Activated T-cell treated with anti-CD3 and anti-CD28 coated beads, Interleukin-2, amount 50 U/mL, for 4 hours (primary cell): ENCODE data around the gene RALBP1. TPM values are rescaled to one million over a fixed set of nuclear protein-coding genes. Genes with fewer than 3 reads are reported as not detected.
A peak's percentile ranks its signal among the peaks of the same experiment; 100 is the strongest.

Experiments used
- ATAC-seq, 2 donors: fragments of 200-7000 bp; cut with Tn5 transposase; one replicate each; pipeline ENCODE4 v1.10.0; 2021
- DNase-seq: peaks from one replicate; pipeline ENCODE4 v3.0.0-alpha.2; 2020
- H3K27me3 Mint-ChIP-seq: one replicate; pipeline ENCODE4 v1.8.0; 2021; ENCODE audit warnings: low read depth, mixed read lengths
- H3K36me3 Mint-ChIP-seq: one replicate; pipeline ENCODE4 v1.8.0; 2022; ENCODE audit warnings: mixed read lengths; ENCODE audit not compliant: insufficient read depth
- H3K4me1 Mint-ChIP-seq: one replicate; pipeline ENCODE4 v1.8.0; 2021; ENCODE audit warnings: low read depth, mixed read lengths
- H3K4me3 Mint-ChIP-seq: one replicate; pipeline ENCODE4 v1.8.0; 2021; ENCODE audit warnings: mild to moderate bottlenecking, moderate library complexity, mixed read lengths
- H3K9me3 Mint-ChIP-seq: one replicate; pipeline ENCODE4 v1.8.0; 2021; ENCODE audit warnings: mixed read lengths
- total RNA-seq, 3 donors: library from RNA; stranded (reverse); gene quantifications; one replicate each; pipeline ENCODE4 v1.2.1, GENCODE V29; 2021

Gene RALBP1
- total RNA-seq, 3 donors from 2014 or later = 31.1 to 32.6 (median 31.7) TPM

DNA sequence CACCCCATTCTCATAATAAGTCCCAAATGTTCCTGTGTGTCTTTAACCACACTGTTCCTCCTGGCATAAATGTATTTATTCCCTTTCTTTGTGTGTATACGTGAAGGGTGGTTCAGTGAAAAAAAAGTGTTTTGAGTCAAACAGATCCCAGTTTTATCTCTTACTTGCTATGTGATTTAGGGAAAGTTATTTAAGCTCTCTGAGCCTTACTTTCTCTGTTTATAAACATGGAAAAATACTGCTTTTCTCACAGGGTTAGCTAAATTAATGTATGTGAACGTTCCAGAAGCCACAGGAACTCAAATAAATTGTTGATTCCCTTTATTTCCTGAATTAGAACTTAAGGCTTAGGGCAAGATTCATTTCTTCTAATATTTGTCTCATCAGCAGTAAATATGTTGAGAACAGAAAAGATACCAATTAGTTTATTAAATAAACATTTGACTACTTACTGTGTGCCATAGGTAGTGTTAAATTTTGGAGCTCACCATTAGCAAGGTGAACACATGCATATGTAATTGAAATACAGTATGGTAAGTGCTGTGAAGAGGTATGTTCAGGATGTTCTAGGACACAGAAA, 33.2 kb downstream of the RALBP1 start:
- Mint-ChIP-seq H3K9me3 (peaks cover 3% of the 10 kb centered on the region), H3K27me3 (no peaks in the 10 kb centered on the region), H3K4me1 (peaks cover 30% of the 10 kb centered on the region), H3K4me3 (no peak overlapping the region), H3K36me3 (peaks cover 3% of the 10 kb centered on the region)
- no peak for DNase-seq
- ATAC-seq = no peak

DNA sequence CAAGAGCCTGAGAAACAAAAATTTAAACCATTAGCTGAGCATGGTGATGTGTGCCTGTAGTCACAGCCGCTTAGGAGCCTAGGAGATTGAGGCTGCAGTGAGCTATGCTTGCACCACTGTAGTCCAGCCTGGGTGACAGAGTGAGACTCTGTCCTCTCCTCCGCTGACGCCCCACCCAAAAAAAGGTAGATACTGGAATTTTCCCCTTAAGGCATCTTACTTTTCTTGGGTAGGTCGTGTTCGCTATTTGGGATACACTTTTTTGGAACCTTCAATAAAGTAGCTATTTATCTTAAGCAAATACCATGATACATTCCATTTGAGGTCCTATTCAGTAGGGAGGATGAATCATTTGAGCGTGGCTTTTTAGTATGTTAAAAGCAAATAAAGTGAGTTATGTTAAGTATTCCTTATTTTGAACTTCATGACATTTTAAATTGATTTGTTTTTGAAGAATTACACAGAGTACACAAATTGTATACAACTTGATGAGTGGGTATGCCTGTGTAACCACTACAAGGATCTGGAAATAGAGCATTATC, 38.7 kb downstream of the RALBP1 start:
- Mint-ChIP-seq H3K4me1 (peaks cover 3% of the 10 kb centered on the region), H3K9me3 (no peaks in the 10 kb centered on the region), H3K36me3 (peaks cover 13% of the 10 kb centered on the region), H3K27me3 (no peaks in the 10 kb centered on the region), H3K4me3 (no peak overlapping the region)
- no peak for ATAC-seq
- DNase-seq = no peak

DNA sequence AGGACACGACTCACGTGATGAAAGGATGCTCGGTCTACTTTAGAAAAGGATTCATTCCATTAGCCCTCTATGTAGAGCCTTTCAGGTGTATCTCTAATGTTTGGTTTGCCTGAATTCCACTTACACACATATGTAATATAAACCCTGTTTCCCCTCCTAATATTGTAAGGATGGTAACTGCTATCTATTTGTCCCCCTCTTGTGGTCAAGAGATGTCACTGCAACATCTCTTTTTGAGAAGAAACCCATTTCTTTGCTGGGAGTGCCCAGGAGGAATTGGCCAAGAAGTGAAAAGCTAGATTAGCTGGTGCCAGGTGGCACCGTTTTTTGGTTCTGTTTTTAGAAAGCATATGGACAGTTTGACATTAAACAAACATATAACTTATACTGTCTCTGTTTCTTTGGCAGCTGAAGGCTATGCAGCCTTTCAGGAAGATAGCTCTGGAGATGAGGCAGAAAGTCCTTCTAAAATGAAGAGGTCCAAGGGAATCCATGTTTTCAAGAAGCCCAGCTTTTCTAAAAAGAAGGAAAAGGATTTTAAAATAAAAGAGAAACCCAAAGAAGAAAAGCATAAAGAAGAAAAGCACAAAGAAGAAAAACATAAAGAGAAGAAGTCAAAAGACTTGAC, 41.2 kb downstream of the RALBP1 start:
- no peaks in the 10 kb centered on the region for H3K9me3 Mint-ChIP-seq
- H3K27me3 Mint-ChIP-seq = no peaks in the 10 kb centered on the region
- peaks cover 12% of the 10 kb centered on the region for H3K36me3 Mint-ChIP-seq
- ATAC-seq = peak in 1 of 2 donors; percentile 46
- peaks cover 1% of the 10 kb centered on the region for H3K4me1 Mint-ChIP-seq
- H3K4me3 Mint-ChIP-seq = no peak overlapping the region
- no peak for DNase-seq

DNA sequence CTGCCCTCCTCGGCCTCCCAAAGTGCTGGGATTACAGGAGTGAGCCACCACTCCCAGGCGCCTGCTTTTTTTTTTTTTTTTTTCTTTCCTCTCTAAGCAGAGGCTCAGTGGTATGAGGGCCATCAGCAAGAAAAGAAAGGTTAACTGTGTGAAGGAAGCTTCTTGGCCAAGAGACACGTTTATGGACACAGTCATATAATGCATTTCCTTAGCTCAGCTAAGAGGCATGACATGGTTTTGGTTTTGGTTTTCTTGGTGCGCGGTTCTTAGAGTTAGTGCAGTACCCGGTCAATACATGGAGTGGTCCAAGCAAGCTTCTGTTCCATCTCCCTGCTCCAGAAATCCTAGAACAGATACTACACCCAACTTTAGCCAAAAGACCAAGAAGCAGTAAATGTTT, 42.6 kb downstream of the RALBP1 start:
- DNase-seq (no peak), ATAC-seq (no peak)
- H3K36me3 Mint-ChIP-seq = peaks cover 16% of the 10 kb centered on the region
- H3K4me3 Mint-ChIP-seq = no peak overlapping the region
- no peaks in the 10 kb centered on the region for H3K27me3 Mint-ChIP-seq
- H3K9me3 Mint-ChIP-seq = no peaks in the 10 kb centered on the region
- peaks cover 1% of the 10 kb centered on the region for H3K4me1 Mint-ChIP-seq

DNA sequence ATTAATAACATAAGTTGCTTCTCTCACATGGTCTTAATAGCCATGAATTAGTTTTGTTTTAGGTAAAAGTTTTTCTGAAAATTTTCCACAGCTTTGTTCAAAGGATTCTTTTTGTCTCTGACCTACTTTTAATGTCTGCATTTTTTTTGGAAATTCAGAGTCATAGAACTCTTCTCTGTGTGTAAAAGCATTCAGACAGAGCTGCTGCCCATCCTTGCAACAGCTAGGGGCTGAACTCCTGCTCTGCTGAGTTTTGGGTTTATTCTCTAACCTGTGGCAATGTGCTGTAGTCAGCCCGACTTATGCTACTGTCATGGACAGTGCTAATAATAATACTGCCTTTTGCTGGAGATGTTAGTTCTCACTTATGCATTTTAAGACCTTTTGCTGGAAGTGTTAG, 44.1 kb downstream of the RALBP1 start:
- H3K27me3 Mint-ChIP-seq = no peaks in the 10 kb centered on the region
- peaks cover 20% of the 10 kb centered on the region for H3K36me3 Mint-ChIP-seq
- no peak overlapping the region for H3K4me3 Mint-ChIP-seq
- DNase-seq (no peak), ATAC-seq (no peak)
- H3K9me3 Mint-ChIP-seq = no peaks in the 10 kb centered on the region
- peaks cover 1% of the 10 kb centered on the region for H3K4me1 Mint-ChIP-seq

DNA sequence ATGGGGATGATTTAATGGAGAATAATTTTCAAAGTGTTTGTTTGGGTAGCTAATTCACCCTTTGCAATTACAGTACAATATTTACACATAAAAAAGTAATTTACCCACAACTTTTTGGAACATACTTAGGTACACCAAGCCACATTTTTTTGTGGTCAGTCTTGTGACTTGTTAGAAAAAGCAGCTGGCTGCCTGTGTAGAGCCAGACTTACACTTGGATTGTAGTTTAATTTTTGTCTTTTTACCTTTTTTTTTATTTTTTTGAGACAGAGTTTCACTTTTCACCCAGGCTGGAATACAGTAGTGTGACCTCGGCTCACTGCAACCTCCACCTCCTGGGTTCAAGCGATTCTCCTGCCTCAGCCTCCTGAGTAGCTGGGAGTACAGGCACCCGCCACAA, 45.4 kb downstream of the RALBP1 start:
- Mint-ChIP-seq H3K4me3 (no peak overlapping the region), H3K27me3 (no peaks in the 10 kb centered on the region), H3K9me3 (no peaks in the 10 kb centered on the region)

DNA sequence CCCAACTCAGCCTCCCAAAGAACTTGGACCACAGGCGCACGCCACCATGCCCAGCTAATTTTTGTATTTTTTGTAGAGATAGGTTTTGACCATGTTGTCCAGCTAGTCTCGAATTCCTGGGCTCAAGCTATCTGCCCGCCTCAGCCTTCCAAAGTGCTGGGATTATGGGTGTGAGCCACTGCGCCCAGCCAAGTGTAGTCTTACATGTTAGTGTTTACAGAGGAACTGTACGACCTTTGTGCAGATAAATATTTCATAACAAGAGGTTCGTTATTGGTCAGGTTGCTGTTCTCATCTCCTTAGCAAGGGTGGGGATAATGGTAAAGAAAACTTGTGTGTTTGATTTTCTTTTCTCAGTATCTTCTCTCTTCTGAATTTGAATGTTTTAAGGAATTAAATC, 46.5 kb downstream of the RALBP1 start:
- H3K4me3 Mint-ChIP-seq = no peak overlapping the region
- H3K27me3 Mint-ChIP-seq = no peaks in the 10 kb centered on the region

More for the DNA sequence above, 45.4 kb downstream of the RALBP1 start:
- peaks cover 25% of the 10 kb centered on the region for H3K36me3 Mint-ChIP-seq
- ATAC-seq = no peak
- H3K4me1 Mint-ChIP-seq = peaks cover 1% of the 10 kb centered on the region
- no peak for DNase-seq

DNA sequence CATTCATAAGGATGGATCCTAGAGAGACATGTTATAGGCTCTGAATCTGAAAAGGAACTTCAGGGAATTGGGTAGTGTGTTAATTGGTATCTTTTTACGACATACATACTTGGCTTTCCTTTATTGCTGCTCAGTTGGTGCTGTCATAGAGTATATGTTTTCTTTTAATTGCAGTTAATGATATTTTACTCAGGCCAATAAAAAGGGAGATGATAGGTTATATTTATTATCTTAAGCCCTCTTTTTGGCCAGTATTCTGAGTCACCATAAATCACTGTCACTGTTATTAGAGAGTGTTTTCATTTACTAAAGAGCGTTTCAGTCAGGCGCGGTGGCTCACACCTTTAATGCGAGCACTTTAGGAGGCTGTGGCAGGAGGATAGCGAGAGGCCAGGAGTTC, 47.6 kb downstream of the RALBP1 start:
- Mint-ChIP-seq H3K36me3 (peaks cover 34% of the 10 kb centered on the region), H3K4me1 (peaks cover 1% of the 10 kb centered on the region), H3K9me3 (peaks cover 2% of the 10 kb centered on the region), H3K4me3 (no peak overlapping the region), H3K27me3 (no peaks in the 10 kb centered on the region)
- no peak for ATAC-seq
- DNase-seq = no peak

More for the DNA sequence above, 46.5 kb downstream of the RALBP1 start:
- no peak for DNase-seq
- Mint-ChIP-seq H3K4me1 (peaks cover 1% of the 10 kb centered on the region), H3K36me3 (peaks cover 25% of the 10 kb centered on the region), H3K9me3 (no peaks in the 10 kb centered on the region)
- no peak for ATAC-seq

DNA sequence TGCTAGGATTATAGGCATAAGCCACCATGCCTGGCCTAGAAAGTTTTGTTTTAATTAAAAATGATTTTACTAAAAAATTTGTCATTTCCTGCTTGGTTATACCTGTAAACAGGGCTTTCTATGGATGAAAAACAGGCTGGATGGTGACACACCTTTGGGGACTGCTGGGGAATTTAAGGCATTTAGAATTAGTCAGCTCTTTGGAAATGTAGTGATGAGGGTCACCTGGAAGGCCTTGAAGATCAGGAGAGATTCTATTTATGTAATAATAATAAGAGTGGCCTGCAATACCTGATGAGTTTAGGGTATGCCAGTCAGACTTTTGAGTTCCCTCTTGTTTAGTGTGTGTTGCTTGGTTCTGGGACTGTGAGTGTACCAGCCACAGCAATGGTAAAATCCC, 51.1 kb downstream of the RALBP1 start:
- H3K36me3 Mint-ChIP-seq = peaks cover 44% of the 10 kb centered on the region
- H3K4me1 Mint-ChIP-seq = no peaks in the 10 kb centered on the region
- H3K4me3 Mint-ChIP-seq = no peak overlapping the region
- no peaks in the 10 kb centered on the region for H3K27me3 Mint-ChIP-seq
- peaks cover 2% of the 10 kb centered on the region for H3K9me3 Mint-ChIP-seq
- DNase-seq (no peak), ATAC-seq (no peak)

DNA sequence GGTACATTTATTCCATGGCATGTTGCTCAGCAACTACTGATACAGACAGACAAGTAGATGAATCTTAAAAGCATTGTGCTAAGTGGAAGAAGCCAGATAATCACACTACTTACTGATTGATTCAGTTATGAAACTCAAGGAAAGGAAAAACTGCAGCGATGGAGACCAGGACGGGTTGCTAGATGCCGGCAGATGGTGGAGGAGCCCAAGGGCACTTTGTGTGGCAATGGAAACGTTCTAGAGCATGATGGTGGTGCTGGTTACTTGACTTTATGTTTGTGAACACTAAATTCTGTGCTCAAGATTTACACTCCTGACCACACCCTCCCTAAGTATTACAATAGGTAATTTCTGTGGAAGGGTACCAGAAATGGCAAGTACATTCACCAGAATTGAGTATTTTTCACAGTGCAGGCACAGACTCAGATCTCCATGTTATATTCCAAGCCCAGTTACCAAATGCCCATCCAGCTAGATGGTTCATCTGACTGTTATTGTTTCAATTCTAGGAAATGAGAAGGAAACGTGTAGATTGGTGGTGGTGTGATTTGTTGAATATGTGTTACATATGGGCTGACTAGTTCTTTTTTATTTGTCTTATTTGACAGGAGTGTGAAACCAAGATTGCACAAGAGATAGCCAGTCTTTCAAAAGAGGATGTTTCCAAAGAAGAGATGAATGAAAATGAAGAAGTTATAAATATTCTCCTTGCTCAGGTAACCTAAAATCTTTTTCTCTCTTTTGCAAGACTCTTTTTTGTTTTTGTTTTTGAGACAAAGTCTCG, 55.1 kb downstream of the RALBP1 start:
- Mint-ChIP-seq H3K36me3 (peaks cover 45% of the 10 kb centered on the region), H3K4me1 (no peaks in the 10 kb centered on the region), H3K4me3 (no peak overlapping the region), H3K27me3 (no peaks in the 10 kb centered on the region), H3K9me3 (peaks cover 2% of the 10 kb centered on the region)
- DNase-seq = no peak
- no peak for ATAC-seq

DNA sequence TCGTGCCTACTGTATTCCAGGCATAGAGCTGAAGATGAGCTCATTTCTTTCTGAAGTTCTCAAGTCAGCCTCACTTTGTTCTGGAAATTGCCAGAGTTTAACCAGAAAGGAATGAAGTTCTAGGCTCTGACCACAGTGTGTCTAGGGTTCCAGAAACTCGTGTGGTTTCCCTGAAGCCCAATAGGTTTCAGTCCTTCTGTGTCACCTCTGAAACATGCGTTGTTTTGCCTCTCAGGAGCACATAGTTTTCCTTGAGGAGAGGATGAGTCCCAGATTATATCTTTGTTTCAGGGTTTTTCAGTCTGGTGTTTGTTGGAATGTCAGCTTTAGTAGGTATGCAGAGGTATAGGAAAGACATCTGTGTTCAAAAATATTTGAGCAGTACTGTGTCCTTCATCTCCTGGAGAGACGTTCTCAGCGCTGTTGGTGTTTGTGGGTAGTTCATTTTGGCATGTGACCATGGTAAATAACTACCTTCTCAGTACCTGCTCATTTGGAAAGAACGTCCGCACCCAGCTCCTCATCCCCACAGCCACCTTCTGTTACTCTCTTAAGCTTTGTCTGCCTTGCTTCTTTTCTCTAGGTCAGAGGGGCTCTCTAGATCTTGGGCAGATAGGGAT, 56.6 kb downstream of the RALBP1 start:
- no peak overlapping the region for H3K4me3 Mint-ChIP-seq
- no peaks in the 10 kb centered on the region for H3K27me3 Mint-ChIP-seq
- no peaks in the 10 kb centered on the region for H3K4me1 Mint-ChIP-seq
- DNase-seq (no peak), ATAC-seq (no peak)
- peaks cover 45% of the 10 kb centered on the region for H3K36me3 Mint-ChIP-seq
- H3K9me3 Mint-ChIP-seq = peaks cover 2% of the 10 kb centered on the region

DNA sequence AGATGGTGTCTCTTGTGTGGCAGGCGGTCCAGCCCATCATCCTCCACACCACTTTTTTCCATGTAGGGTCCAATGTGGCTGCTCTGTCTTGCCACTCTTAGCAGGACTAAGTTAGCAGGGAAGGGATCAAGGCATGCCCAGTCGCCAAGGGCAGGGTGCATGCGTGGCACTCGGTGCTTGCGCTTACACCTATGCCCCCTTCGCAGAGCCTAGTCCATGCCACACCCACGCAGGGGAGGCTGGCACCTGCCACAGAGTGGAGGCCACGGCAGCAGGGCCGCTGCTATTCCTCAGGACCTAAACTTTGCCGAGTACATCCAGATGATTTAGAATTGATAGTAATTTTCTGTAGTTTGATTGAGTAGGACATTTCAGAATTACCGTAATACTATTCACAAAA, 59.5 kb downstream of the RALBP1 start:
- peaks cover 29% of the 10 kb centered on the region for H3K36me3 Mint-ChIP-seq
- no peaks in the 10 kb centered on the region for H3K9me3 Mint-ChIP-seq
- H3K4me3 Mint-ChIP-seq = no peak overlapping the region
- ATAC-seq (no peak), DNase-seq (no peak)
- no peaks in the 10 kb centered on the region for H3K27me3 Mint-ChIP-seq
- H3K4me1 Mint-ChIP-seq = no peaks in the 10 kb centered on the region

DNA sequence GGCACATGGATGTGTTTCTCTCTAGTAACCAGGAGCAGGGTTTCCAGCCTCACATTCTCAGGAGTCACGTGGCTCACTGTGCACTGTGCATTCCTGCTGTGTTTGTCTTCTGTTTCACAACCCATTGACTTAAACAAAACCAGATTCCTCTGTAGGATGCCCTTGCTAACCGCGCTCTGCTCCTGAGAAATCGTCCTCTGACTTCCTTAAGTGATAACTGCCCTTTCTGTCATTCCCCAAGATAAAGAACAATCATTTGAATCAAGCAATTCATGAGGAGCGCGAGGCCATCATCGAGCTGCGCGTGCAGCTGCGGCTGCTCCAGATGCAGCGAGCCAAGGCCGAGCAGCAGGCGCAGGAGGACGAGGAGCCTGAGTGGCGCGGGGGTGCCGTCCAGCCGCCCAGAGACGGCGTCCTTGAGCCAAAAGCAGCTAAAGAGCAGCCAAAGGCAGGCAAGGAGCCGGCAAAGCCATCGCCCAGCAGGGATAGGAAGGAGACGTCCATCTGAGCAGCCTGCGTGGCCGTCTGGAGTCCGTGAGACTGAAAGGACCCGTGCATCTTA, 60.2 kb downstream of the RALBP1 start:
- H3K9me3 Mint-ChIP-seq = no peaks in the 10 kb centered on the region
- H3K27me3 Mint-ChIP-seq = no peaks in the 10 kb centered on the region
- H3K4me3 Mint-ChIP-seq = no peak overlapping the region
- ATAC-seq (no peak), DNase-seq (no peak)
- H3K4me1 Mint-ChIP-seq = no peaks in the 10 kb centered on the region
- H3K36me3 Mint-ChIP-seq = peaks cover 29% of the 10 kb centered on the region
